ENCODE results near the gene PALD1. TPM values are rescaled to one million over a fixed set of nuclear protein-coding genes. Genes with fewer than 3 reads are reported as not detected.

Gene PALD1
- polyA plus RNA-seq, 4 donors = 10.5 to 13.3 (median 12.0) TPM

- no peak for DNase-seq (ENCODE audit: low read depth in 4 of 4, low spot score in 2 of 4)
Observed at GRCh38 chr10:70503776-70504175, 25.2 kb downstream of the PALD1 start.

GRCh38 chr10:70504521-70505358, 26.2 kb downstream of the PALD1 start:
- DNase-seq (ENCODE audit: low read depth in 4 of 4, low spot score in 2 of 4) = no peak

- no peak for DNase-seq (ENCODE audit: low read depth in 4 of 4, low spot score in 2 of 4)
Observed at GRCh38 chr10:70505908-70506307, 27.3 kb downstream of the PALD1 start.

GRCh38 chr10:70507966-70508365, 29.4 kb downstream of the PALD1 start:
- DNase-seq (ENCODE audit: low read depth in 4 of 4, low spot score in 2 of 4) = no peak

- no peak for DNase-seq (ENCODE audit: low read depth in 4 of 4, low spot score in 2 of 4)
Observed at GRCh38 chr10:70508912-70509756, 30.6 kb downstream of the PALD1 start.

- no peak for DNase-seq (ENCODE audit: low read depth in 4 of 4, low spot score in 2 of 4)
Observed at GRCh38 chr10:70509757-70510147, 31.2 kb downstream of the PALD1 start.

GRCh38 chr10:70510453-70510852, 31.9 kb downstream of the PALD1 start:
- no peak for DNase-seq (ENCODE audit: low read depth in 4 of 4, low spot score in 2 of 4)

- DNase-seq (ENCODE audit: low read depth in 4 of 4, low spot score in 2 of 4) = no peak
Observed at GRCh38 chr10:70510904-70511303, 32.3 kb downstream of the PALD1 start.

GRCh38 chr10:70512149-70512639, 33.6 kb downstream of the PALD1 start:
- no peak for DNase-seq (ENCODE audit: low read depth in 4 of 4, low spot score in 2 of 4)

- DNase-seq (ENCODE audit: low read depth in 4 of 4, low spot score in 2 of 4) = no peak
Observed at GRCh38 chr10:70513848-70514309, 35.3 kb downstream of the PALD1 start.

- no peak for DNase-seq (ENCODE audit: low read depth in 4 of 4, low spot score in 2 of 4)
Observed at GRCh38 chr10:70514591-70514990, 36.0 kb downstream of the PALD1 start.

GRCh38 chr10:70515035-70515667, 36.6 kb downstream of the PALD1 start:
- no peak for DNase-seq (ENCODE audit: low read depth in 4 of 4, low spot score in 2 of 4)

GRCh38 chr10:70518695-70519094, 40.1 kb downstream of the PALD1 start:
- no peak for DNase-seq (ENCODE audit: low read depth in 4 of 4, low spot score in 2 of 4)

- DNase-seq (ENCODE audit: low read depth in 4 of 4, low spot score in 2 of 4) = peak in 1 of 4 donors; percentile 50
Observed at GRCh38 chr10:70523057-70523456, 44.5 kb downstream of the PALD1 start.

GRCh38 chr10:70523549-70523948, 45.0 kb downstream of the PALD1 start:
- DNase-seq (ENCODE audit: low read depth in 4 of 4, low spot score in 2 of 4) = no peak

GRCh38 chr10:70528314-70528713, 49.7 kb downstream of the PALD1 start:
- no peak for DNase-seq (ENCODE audit: low read depth in 4 of 4, low spot score in 2 of 4)

GRCh38 chr10:70528741-70529362, 50.3 kb downstream of the PALD1 start:
- no peak for DNase-seq (ENCODE audit: low read depth in 4 of 4, low spot score in 2 of 4)

GRCh38 chr10:70529848-70530247, 51.3 kb downstream of the PALD1 start:
- no peak for DNase-seq (ENCODE audit: low read depth in 4 of 4, low spot score in 2 of 4)

- no peak for DNase-seq (ENCODE audit: low read depth in 4 of 4, low spot score in 2 of 4)
Observed at GRCh38 chr10:70530315-70530714, 51.7 kb downstream of the PALD1 start.

GRCh38 chr10:70532554-70533188, 54.1 kb downstream of the PALD1 start:
- DNase-seq (ENCODE audit: low read depth in 4 of 4, low spot score in 2 of 4) = no peak

Measured in left renal cortex interstitium (tissue), 4 donors.